Measurements from ENCODE around the gene S100A1. TPM values are rescaled to one million over a fixed set of nuclear protein-coding genes. Genes with fewer than 3 reads are reported as not detected.
A peak's percentile ranks its signal among the peaks of the same experiment; 100 is the strongest.

S100A1 gene
- total and polyA plus RNA-seq, 8 donors = 0.93 to 2.3 (median 1.8) TPM

DNA sequence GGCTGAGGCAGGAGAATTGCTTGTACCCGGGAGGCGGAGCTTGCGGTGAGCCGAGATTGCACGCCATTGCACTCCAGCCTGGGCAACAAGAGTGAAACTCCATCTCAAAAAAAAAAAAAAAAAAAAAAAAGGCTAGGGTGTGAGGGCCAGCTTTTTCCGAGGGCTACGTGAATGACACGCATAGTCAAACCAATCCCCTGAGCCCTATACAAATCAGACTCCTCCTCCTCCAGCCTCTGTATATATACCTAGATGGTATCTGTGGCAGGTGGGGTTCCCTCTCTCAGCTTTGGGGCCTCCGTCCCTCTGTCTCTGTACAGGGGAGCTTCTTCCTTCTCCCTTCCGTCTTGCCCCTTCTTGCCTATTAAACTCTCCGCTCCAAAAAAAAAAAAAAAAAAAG lies 22.0 kb upstream of the S100A1 start:
- DNase-seq = no peak
- H3K27ac ChIP-seq = no peak overlapping the region
- no peak for ATAC-seq
- H3K27me3 ChIP-seq = no peaks in the 10 kb centered on the region
- H3K36me3 ChIP-seq = peaks cover 0 to 17% of the 10 kb centered on the region in 2 donors
- intact Hi-C loops (cut with DNase I) = no loop called here
- TF ChIP-seq, protein P1, sequence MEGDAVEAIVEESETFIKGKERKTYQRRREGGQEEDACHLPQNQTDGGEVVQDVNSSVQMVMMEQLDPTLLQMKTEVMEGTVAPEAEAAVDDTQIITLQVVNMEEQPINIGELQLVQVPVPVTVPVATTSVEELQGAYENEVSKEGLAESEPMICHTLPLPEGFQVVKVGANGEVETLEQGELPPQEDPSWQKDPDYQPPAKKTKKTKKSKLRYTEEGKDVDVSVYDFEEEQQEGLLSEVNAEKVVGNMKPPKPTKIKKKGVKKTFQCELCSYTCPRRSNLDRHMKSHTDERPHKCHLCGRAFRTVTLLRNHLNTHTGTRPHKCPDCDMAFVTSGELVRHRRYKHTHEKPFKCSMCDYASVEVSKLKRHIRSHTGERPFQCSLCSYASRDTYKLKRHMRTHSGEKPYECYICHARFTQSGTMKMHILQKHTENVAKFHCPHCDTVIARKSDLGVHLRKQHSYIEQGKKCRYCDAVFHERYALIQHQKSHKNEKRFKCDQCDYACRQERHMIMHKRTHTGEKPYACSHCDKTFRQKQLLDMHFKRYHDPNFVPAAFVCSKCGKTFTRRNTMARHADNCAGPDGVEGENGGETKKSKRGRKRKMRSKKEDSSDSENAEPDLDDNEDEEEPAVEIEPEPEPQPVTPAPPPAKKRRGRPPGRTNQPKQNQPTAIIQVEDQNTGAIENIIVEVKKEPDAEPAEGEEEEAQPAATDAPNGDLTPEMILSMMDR (IDR thresholded peaks at IDR 0.05) = no peak
- no peaks in the 10 kb centered on the region for H3K9me3 ChIP-seq
- peaks cover 28 to 35% of the 10 kb centered on the region in 2 donors for H3K4me1 ChIP-seq
- H3K4me3 ChIP-seq = no peak overlapping the region

DNA sequence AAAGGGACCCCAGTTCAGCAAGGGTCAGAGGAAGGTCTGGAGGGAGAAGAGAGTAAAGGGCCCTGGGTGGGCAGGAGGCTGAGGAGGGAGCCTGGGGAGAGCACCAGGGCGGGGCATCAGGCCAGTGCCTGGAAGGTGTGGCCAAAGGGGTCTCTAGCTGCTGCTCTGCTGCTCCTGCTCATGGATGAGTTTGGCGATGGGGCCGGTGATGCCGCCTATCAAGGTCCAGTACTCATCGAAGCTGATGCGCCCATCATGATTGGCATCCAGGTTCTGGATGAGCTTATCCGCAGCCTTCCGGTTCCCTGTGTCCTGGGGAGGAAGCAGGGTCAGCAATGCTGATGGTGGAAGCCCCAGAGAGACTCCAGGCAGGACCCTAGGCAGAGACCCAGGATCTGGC lies 20.9 kb upstream of the S100A1 start:
- Histone ChIP-seq H3K36me3 (peaks cover 0 to 17% of the 10 kb centered on the region in 2 donors), H3K4me1 (peaks cover 30 to 35% of the 10 kb centered on the region in 2 donors), H3K27ac (peak overlapping the region in 1 of 2 donors; percentile 26), H3K4me3 (peak overlapping the region in 1 of 2 donors; percentile 51), H3K9me3 (no peaks in the 10 kb centered on the region), H3K27me3 (no peaks in the 10 kb centered on the region)
- TF ChIP-seq, protein P1 (IDR thresholded peaks at IDR 0.05) = no peak
- intact Hi-C loops (cut with DNase I) = no loop called here
- DNase-seq (no peak), ATAC-seq (no peak)

DNA sequence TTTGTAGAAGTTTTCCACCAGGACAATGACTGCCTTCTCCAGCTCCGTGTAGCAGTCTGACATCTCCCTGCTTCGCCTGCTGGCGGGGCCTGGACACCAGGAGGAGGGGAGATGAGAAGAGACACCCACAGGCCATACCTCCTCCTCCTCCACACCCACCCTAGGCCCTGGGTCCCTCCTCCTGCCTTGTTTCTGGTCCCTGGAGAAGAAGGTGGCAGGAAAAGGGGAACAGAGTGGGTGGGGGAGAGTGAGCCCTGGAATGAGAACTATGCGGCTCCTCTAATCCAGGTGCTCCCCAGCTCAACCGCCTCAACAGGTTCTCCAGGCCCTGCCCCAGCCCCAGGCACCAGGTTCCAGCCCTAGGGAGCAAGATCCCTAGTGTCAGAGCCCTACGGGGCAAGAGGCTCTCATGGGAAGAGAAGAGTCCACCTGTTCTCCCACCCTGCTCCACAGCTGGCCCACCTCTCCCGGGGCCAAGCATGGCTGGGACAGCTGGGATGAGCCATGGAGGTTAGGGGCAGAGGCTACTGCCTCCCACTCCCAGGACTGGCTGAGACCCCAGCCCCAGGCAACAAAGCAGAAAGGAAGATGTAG lies 20.0 kb upstream of the S100A1 start:
- Histone ChIP-seq H3K27ac (peak overlapping the region; percentile 82 to 88), H3K27me3 (no peaks in the 10 kb centered on the region), H3K9me3 (no peaks in the 10 kb centered on the region), H3K4me3 (peak overlapping the region; percentile 13 to 51), H3K36me3 (peaks cover 0 to 17% of the 10 kb centered on the region in 2 donors), H3K4me1 (peaks cover 30 to 35% of the 10 kb centered on the region in 2 donors)
- DNase-seq (peak in 1 of 4 donors; percentile 59), ATAC-seq (peak; percentile 8)
- TF ChIP-seq, protein P1 (IDR thresholded peaks at IDR 0.05) = no peak
- intact Hi-C loops (cut with DNase I) = no loop called here

DNA sequence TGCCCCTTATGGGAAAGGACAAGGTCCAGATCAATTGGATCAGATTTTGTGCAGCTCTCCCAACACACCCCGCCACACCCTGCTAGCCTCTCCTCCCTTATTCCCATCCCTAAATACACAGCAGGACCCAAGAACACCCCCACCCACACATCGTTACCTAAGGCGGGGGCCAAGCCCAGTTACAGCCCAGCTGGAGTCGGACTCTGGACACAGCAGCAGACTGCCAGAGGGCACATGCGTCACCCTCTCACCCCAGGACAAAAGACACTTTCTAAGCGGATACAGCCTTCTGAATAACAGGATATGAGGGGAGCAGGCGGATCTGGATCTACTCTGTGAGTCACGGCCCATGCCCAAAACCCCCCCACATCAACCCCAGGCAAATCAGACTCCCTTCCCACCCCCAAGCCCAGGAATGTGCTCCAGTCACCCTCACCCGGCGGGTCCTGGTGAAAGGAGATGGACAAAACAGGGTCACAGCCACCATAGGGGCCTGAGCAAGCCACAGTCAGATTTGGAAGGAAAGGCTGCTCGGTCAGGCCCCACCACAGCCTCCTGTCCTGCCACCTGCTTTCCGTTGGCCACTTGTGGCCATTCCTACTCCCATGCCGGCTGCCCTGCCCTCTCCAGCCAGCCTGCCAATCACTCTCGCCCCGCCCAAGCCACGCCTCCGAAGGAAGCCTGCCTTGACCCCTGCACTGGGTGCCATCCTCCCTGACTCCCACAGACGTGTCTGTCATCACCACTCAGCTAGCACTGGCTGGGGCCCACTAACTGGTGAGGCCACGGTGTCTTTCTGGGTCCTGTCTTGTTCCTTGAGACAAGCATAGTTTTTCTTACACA lies 19.3 kb upstream of the S100A1 start:
- peak; percentile 62 for ATAC-seq
- Histone ChIP-seq H3K4me3 (peak overlapping the region; percentile 13 to 51), H3K27ac (peak overlapping the region; percentile 82 to 88), H3K27me3 (no peaks in the 10 kb centered on the region), H3K4me1 (peaks cover 30 to 35% of the 10 kb centered on the region in 2 donors), H3K36me3 (peaks cover 0 to 17% of the 10 kb centered on the region in 2 donors), H3K9me3 (no peaks in the 10 kb centered on the region)
- peak in 3 of 4 donors; percentile 63 to 89 (median 80) for DNase-seq
- intact Hi-C loops (cut with DNase I) = no loop called here
- TF ChIP-seq, protein P1 (IDR thresholded peaks at IDR 0.05) = no peak

DNA sequence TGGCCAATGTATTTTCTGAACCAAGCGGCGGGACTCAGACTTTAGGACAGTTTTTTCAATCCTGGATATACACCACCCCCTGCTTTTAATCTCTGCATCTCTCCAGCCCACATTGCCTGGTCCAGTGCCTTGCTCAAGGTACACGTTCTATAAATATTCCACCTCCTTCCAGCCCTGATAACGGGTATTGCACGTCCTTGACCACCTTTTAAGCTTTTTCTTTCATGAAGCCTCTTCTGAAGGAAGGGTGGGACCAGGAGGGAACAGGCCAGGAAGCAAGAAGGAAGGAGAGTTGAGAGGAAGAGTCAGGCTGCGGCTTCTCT lies 18.7 kb upstream of the S100A1 start:
- Histone ChIP-seq H3K4me3 (peak overlapping the region in 1 of 2 donors; percentile 51), H3K4me1 (peaks cover 33 to 35% of the 10 kb centered on the region in 2 donors), H3K27ac (peak overlapping the region; percentile 82 to 88), H3K27me3 (no peaks in the 10 kb centered on the region), H3K9me3 (no peaks in the 10 kb centered on the region), H3K36me3 (peaks cover 0 to 17% of the 10 kb centered on the region in 2 donors)
- ATAC-seq (no peak), DNase-seq (no peak)
- TF ChIP-seq, protein P1 (IDR thresholded peaks at IDR 0.05) = no peak
- intact Hi-C loops (cut with DNase I) = no loop called here

All from left lung (tissue), 10 donors.